Mucosa of rectum (tissue), 2 donors: ENCODE data around the gene EFCAB10.

Experiments used
- H3K27ac ChIP-seq, 2 donors: one replicate each; pipeline ENCODE4 v1.7.0; 2013; ENCODE audit warnings: inconsistent platforms in 2 of 2, low read depth in 2 of 2, low read length in 2 of 2
- H3K27me3 ChIP-seq, 2 donors: one replicate each; pipeline ENCODE4 v1.7.0; 2013; ENCODE audit warnings: low read length in 2 of 2; ENCODE audit not compliant: control insufficient read depth in 2 of 2, insufficient read depth in 2 of 2
- H3K36me3 ChIP-seq, 2 donors: one replicate each; pipeline ENCODE4 v1.7.0; 2013; ENCODE audit warnings: low read length in 2 of 2; ENCODE audit not compliant: control insufficient read depth in 2 of 2, insufficient read depth in 2 of 2
- H3K4me1 ChIP-seq, 2 donors: one replicate each; pipeline ENCODE4 v1.7.0; 2013; ENCODE audit warnings: low read length in 2 of 2, mild to moderate bottlenecking in 1 of 2; ENCODE audit not compliant: control insufficient read depth in 2 of 2, insufficient read depth in 2 of 2
- H3K4me3 ChIP-seq, 2 donors: one replicate each; pipeline ENCODE4 v1.7.0; 2013; ENCODE audit warnings: low read length in 2 of 2
- H3K9ac ChIP-seq, 2 donors: one replicate each; pipeline ENCODE4 v1.7.0; 2013; ENCODE audit warnings: low read length in 2 of 2, low read depth in 1 of 2, mild to moderate bottlenecking in 1 of 2
- H3K9me3 ChIP-seq, 2 donors: one replicate each; pipeline ENCODE4 v1.7.0; 2013; ENCODE audit warnings: low read length in 2 of 2; ENCODE audit not compliant: control insufficient read depth in 2 of 2
- donor health status: healthy.
- donor health status: Normal muscosa, but diverticular disease.

Gene EFCAB10

GRCh38 chr7:105581066-105581811, at the start of gene EFCAB10:
Gene EFCAB10, minus strand, starts transcription at chr7:105581493. Its CDS starts 30 bp downstream, at chr7:105581463.
- H3K9ac ChIP-seq, result no peak within 1 kb of the TSS
- H3K36me3 ChIP-seq, result no peaks in the 10 kb centered on the region
- H3K9me3 ChIP-seq, result no peaks in the 10 kb centered on the region
- H3K27me3 ChIP-seq, result peaks cover 0 to 3% of the 10 kb centered on the region in 2 donors
- H3K4me3 ChIP-seq, result peak within 1 kb of the TSS; percentile 31 to 65
- H3K4me1 ChIP-seq, result peaks cover 0 to 5% of the 10 kb centered on the region in 2 donors
- H3K27ac ChIP-seq, result no peak within 1 kb of the TSS

GRCh38 chr7:105625986-105626385, 44.7 kb upstream of the EFCAB10 start:
- no peaks in the 10 kb centered on the region for H3K27me3 ChIP-seq
- peaks cover 20 to 23% of the 10 kb centered on the region in 2 donors for H3K36me3 ChIP-seq
- no peaks in the 10 kb centered on the region for H3K9me3 ChIP-seq
- no peak overlapping the region for H3K9ac ChIP-seq
- H3K27ac ChIP-seq, result no peak overlapping the region
- no peaks in the 10 kb centered on the region for H3K4me1 ChIP-seq
- H3K4me3 ChIP-seq, result no peak overlapping the region

GRCh38 chr7:105623906-105624305, 42.6 kb upstream of the EFCAB10 start:
- no peaks in the 10 kb centered on the region for H3K27me3 ChIP-seq
- H3K4me3 ChIP-seq, result no peak overlapping the region
- no peaks in the 10 kb centered on the region for H3K9me3 ChIP-seq
- H3K4me1 ChIP-seq, result no peaks in the 10 kb centered on the region
- H3K27ac ChIP-seq, result no peak overlapping the region
- peaks cover 14 to 26% of the 10 kb centered on the region in 2 donors for H3K36me3 ChIP-seq
- H3K9ac ChIP-seq, result no peak overlapping the region

- H3K4me3 ChIP-seq, result no peak overlapping the region
- no peaks in the 10 kb centered on the region for H3K9me3 ChIP-seq
- peaks cover 14 to 31% of the 10 kb centered on the region in 2 donors for H3K36me3 ChIP-seq
- no peaks in the 10 kb centered on the region for H3K27me3 ChIP-seq
- H3K4me1 ChIP-seq, result no peaks in the 10 kb centered on the region
- no peak overlapping the region for H3K9ac ChIP-seq
- H3K27ac ChIP-seq, result no peak overlapping the region
Measured at GRCh38 chr7:105623378-105623777, 42.1 kb upstream of the EFCAB10 start.

GRCh38 chr7:105622106-105622731, 40.9 kb upstream of the EFCAB10 start:
- Histone ChIP-seq H3K27me3 (no peaks in the 10 kb centered on the region), H3K27ac (no peak overlapping the region), H3K4me1 (no peaks in the 10 kb centered on the region), H3K4me3 (no peak overlapping the region), H3K9ac (no peak overlapping the region), H3K9me3 (no peaks in the 10 kb centered on the region), H3K36me3 (peaks cover 20 to 35% of the 10 kb centered on the region in 2 donors)

DNA sequence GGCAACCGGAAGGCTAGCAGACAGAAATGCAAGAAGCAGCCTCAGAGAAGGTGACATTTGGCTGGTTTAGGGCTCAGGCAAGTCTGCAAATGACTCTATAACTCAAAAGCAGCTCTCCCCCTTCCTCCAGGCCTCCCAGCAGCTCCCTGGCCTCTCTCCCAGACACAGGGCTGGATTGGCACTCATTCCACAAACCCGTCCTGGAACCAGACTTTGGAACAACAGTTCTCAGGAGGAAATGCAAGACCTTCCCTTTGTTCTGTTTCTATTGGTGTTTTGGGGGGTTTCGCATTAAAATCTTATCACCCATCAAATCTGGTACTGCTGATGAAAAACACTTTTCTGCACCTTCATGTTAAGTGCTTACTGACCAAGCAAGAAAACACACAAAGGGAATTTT, 40.3 kb upstream of the EFCAB10 start:
- H3K27ac ChIP-seq, result no peak overlapping the region
- H3K9me3 ChIP-seq, result no peaks in the 10 kb centered on the region
- H3K27me3 ChIP-seq, result no peaks in the 10 kb centered on the region
- no peaks in the 10 kb centered on the region for H3K4me1 ChIP-seq
- H3K9ac ChIP-seq, result no peak overlapping the region
- H3K36me3 ChIP-seq, result peaks cover 20 to 34% of the 10 kb centered on the region in 2 donors
- H3K4me3 ChIP-seq, result no peak overlapping the region

GRCh38 chr7:105621176-105621575, 39.9 kb upstream of the EFCAB10 start:
- no peak overlapping the region for H3K27ac ChIP-seq
- H3K9me3 ChIP-seq, result no peaks in the 10 kb centered on the region
- peaks cover 25 to 31% of the 10 kb centered on the region in 2 donors for H3K36me3 ChIP-seq
- H3K4me1 ChIP-seq, result no peaks in the 10 kb centered on the region
- no peak overlapping the region for H3K4me3 ChIP-seq
- H3K27me3 ChIP-seq, result no peaks in the 10 kb centered on the region
- H3K9ac ChIP-seq, result no peak overlapping the region

- Histone ChIP-seq H3K27me3 (no peaks in the 10 kb centered on the region), H3K9me3 (no peaks in the 10 kb centered on the region), H3K4me1 (no peaks in the 10 kb centered on the region), H3K9ac (no peak overlapping the region), H3K4me3 (no peak overlapping the region), H3K27ac (no peak overlapping the region), H3K36me3 (peaks cover 29 to 37% of the 10 kb centered on the region in 2 donors)
Measured at GRCh38 chr7:105619590-105619989, 38.3 kb upstream of the EFCAB10 start.

GRCh38 chr7:105618016-105618296, 36.7 kb upstream of the EFCAB10 start:
- H3K9me3 ChIP-seq, result no peaks in the 10 kb centered on the region
- H3K36me3 ChIP-seq, result peaks cover 26 to 29% of the 10 kb centered on the region in 2 donors
- H3K4me3 ChIP-seq, result no peak overlapping the region
- no peaks in the 10 kb centered on the region for H3K27me3 ChIP-seq
- H3K4me1 ChIP-seq, result no peaks in the 10 kb centered on the region
- no peak overlapping the region for H3K27ac ChIP-seq
- no peak overlapping the region for H3K9ac ChIP-seq

DNA sequence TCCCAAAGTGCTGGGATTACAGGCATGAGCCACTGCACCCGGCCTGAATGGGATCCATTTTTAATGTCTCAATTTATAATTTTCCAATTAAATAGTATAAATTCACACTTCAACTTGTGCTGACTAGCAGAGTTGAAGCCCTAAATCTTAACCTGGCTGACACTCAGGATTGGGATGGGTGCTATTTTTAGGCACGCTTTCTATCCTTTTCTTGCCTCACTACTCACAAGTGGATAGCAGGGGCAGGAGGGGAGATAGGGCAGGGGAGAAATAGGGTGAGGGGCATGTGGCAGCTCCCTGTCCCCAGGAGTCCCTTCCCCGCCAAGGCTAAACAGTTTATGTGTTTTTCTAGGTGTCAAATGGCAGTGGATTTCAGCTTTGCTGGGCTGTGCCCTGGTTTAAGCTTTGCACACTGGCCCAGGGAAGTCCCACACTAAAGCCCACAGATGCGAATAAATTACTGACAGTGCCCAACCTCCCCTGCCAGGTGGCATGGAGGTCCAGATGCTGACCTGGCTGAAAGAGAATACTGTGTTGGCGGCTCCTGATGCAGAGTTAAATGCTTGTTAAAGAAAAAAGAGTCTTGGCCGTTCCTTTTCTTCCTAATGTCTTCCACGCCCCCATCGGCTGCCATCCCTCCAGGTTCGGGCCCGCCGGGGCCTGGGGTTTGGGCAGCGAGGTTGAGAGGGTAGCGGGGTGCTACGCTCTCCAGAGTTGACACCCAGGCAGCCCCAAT, 36.2 kb upstream of the EFCAB10 start:
- no peaks in the 10 kb centered on the region for H3K27me3 ChIP-seq
- H3K27ac ChIP-seq, result no peak overlapping the region
- H3K9me3 ChIP-seq, result no peaks in the 10 kb centered on the region
- no peak overlapping the region for H3K9ac ChIP-seq
- H3K36me3 ChIP-seq, result peaks cover 23% of the 10 kb centered on the region in 2 donors
- H3K4me3 ChIP-seq, result no peak overlapping the region
- no peaks in the 10 kb centered on the region for H3K4me1 ChIP-seq
